Measurements from ENCODE around the gene CDPF1. TPM values are rescaled to one million over a fixed set of nuclear protein-coding genes. Genes with fewer than 3 reads are reported as not detected.

Gene CDPF1
- polyA plus RNA-seq, 1 experiment = 12.9 TPM

DNA sequence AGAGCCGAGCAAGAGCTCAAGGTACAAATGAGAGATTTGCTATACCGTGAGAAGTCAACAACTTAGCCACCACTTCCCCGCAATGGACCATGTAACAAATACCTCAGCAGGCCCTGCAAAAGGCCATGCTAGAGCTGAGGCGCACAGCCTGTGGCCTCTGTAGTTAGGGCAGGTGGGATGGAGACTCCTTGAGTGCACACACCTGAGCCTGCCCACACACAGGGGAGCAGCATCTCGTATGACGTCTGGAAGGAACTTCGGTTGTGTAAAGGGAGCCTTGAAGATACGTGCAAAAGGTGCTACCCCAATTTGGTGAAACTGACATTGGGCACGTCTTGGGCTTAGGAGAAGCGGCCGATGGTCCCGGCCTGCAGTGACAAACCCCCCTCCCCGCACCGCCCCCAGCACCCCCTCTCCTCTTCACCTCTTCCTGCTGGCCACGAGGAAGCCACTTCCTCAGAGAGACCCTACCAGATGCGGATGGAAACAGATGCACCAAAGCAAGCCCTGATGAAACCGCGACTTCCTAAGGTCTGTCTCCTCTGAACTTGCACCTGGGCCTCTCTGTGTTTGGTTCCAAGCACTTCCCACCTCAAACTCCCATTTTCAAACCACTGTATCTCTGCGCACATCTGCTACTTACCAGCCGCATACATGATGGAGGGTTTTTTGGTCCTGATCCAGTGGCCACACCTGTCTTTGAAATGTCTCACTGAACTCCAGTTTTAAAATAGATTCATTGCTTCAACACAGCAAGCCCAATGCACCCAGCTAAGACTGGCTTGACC lies 10.6 kb downstream of the CDPF1 start:
- Histone ChIP-seq H3K36me3 (ENCODE audit: control insufficient read depth, insufficient read depth, low read length) (peaks cover 13% of the 10 kb centered on the region), H3K4me3 (ENCODE audit: low read depth, low read length) (no peak overlapping the region), H3K27me3 (ENCODE audit: control insufficient read depth, insufficient read depth, low read length) (no peaks in the 10 kb centered on the region)
- ChIA-PET CTCF (no interaction called here), POLR2A (no interaction called here)
- TF ChIP-seq, protein P1, sequence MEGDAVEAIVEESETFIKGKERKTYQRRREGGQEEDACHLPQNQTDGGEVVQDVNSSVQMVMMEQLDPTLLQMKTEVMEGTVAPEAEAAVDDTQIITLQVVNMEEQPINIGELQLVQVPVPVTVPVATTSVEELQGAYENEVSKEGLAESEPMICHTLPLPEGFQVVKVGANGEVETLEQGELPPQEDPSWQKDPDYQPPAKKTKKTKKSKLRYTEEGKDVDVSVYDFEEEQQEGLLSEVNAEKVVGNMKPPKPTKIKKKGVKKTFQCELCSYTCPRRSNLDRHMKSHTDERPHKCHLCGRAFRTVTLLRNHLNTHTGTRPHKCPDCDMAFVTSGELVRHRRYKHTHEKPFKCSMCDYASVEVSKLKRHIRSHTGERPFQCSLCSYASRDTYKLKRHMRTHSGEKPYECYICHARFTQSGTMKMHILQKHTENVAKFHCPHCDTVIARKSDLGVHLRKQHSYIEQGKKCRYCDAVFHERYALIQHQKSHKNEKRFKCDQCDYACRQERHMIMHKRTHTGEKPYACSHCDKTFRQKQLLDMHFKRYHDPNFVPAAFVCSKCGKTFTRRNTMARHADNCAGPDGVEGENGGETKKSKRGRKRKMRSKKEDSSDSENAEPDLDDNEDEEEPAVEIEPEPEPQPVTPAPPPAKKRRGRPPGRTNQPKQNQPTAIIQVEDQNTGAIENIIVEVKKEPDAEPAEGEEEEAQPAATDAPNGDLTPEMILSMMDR (IDR thresholded peaks at IDR 0.05; ENCODE audit: insufficient read depth, low read depth, low read length) = no peak
- no peak for DNase-seq (ENCODE audit: low read depth)

GRCh38 chr22:46238541-46238940 lies 11.6 kb downstream of the CDPF1 start:
- H3K36me3 ChIP-seq (ENCODE audit: control insufficient read depth, insufficient read depth, low read length) = peaks cover 13% of the 10 kb centered on the region
- no peak overlapping the region for H3K4me3 ChIP-seq (ENCODE audit: low read depth, low read length)
- no peaks in the 10 kb centered on the region for H3K27me3 ChIP-seq (ENCODE audit: control insufficient read depth, insufficient read depth, low read length)
- ChIA-PET POLR2A (no interaction called here), CTCF (interaction anchor here (1.1 kb wide), 1 partner anchor 14 kb away, joined by 3 read pairs; no protein-coding TSS in a partner anchor)
- TF ChIP-seq, protein P1 (IDR thresholded peaks at IDR 0.05; ENCODE audit: insufficient read depth, low read depth, low read length) = no peak
- DNase-seq (ENCODE audit: low read depth) = no peak

DNA sequence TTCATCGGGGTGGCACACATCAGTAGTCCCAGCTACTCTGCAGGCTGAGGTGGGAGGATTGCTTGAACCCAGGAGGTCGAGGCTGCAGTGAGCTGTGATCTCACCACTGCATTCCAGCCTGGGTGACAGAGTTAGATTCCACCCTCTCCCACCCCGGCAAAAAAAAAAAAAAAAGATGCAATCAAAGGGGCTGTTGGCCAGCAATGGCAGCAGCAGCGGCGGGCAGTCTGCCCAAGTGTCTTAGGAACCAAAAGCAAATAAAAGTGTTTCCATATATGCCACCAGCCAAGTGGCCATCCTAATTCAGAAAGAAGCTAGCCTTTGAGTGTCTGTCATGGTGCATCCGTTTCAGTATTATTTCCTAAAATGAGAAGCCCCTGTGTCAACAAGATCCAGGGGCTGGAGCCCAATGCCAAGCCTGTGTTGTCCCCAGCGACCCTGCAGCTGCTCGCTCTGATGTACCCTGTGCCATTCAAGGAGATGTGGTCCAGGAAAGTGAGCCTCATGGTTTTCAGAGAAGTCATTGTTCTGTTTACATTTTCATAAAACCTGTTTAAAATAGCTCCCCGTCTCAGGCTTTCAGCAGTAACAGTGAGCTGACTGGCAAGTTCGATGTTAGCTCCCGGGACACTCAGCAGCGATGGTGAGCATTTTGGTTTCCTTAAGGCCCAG lies 12.5 kb downstream of the CDPF1 start:
- H3K27me3 ChIP-seq (ENCODE audit: control insufficient read depth, insufficient read depth, low read length) = no peaks in the 10 kb centered on the region
- ChIA-PET CTCF (interaction anchor here (1.0 to 1.2 kb wide), 3 partner anchors 9 to 121 kb away, joined by 3 read pairs; no protein-coding TSS in a partner anchor), POLR2A (no interaction called here)
- DNase-seq (ENCODE audit: low read depth) = no peak
- H3K36me3 ChIP-seq (ENCODE audit: control insufficient read depth, insufficient read depth, low read length) = peaks cover 14% of the 10 kb centered on the region
- TF ChIP-seq, protein P1 (IDR thresholded peaks at IDR 0.05; ENCODE audit: insufficient read depth, low read depth, low read length) = no peak
- no peak overlapping the region for H3K4me3 ChIP-seq (ENCODE audit: low read depth, low read length)

- no peak overlapping the region for H3K4me3 ChIP-seq (ENCODE audit: low read depth, low read length)
- CTCF ChIA-PET = no interaction called here
- POLR2A ChIA-PET = no interaction called here
- peaks cover 10% of the 10 kb centered on the region for H3K36me3 ChIP-seq (ENCODE audit: control insufficient read depth, insufficient read depth, low read length)
- TF ChIP-seq, protein P1 (IDR thresholded peaks at IDR 0.05; ENCODE audit: insufficient read depth, low read depth, low read length) = no peak
- no peak for DNase-seq (ENCODE audit: low read depth)
- H3K27me3 ChIP-seq (ENCODE audit: control insufficient read depth, insufficient read depth, low read length) = no peaks in the 10 kb centered on the region
Observed at GRCh38 chr22:46234969-46235368, 15.1 kb downstream of the CDPF1 start.

GRCh38 chr22:46233231-46233630 lies 16.9 kb downstream of the CDPF1 start:
- DNase-seq (ENCODE audit: low read depth) = no peak
- POLR2A ChIA-PET = no interaction called here
- TF ChIP-seq, protein P1 (IDR thresholded peaks at IDR 0.05; ENCODE audit: insufficient read depth, low read depth, low read length) = no peak

More at GRCh38 chr22:46233231-46233630, 16.9 kb downstream of the CDPF1 start:
- Histone ChIP-seq H3K27me3 (ENCODE audit: control insufficient read depth, insufficient read depth, low read length) (no peaks in the 10 kb centered on the region), H3K36me3 (ENCODE audit: control insufficient read depth, insufficient read depth, low read length) (peaks cover 2% of the 10 kb centered on the region; the same call in 1 of the 2 replicates), H3K4me3 (ENCODE audit: low read depth, low read length) (no peak overlapping the region)
- CTCF ChIA-PET = no interaction called here

All from BJ (cell line).